Activated T-cell treated with anti-CD3 and anti-CD28 coated beads for 48 hours (primary cell): ENCODE measurements around the gene CD302.
"Not testable (repeated sequence)": the region's sequence is repeated elsewhere in the genome, so short reads cannot be mapped to it uniquely, and the experiment has no call there.

Source experiments
- DNase-seq: peaks from one replicate; pipeline ENCODE4 v3.0.0-alpha.2; 2020; ENCODE audit warnings: low read depth

Gene CD302

GRCh38 chr2:159793326-159793725, 4.7 kb downstream of the CD302 start:
- DNase-seq, result no peak

GRCh38 chr2:159792599-159792998, 5.4 kb downstream of the CD302 start:
- no peak for DNase-seq

- no peak for DNase-seq
These were observed 6.0 kb downstream of the CD302 start for GRCh38 chr2:159792036-159792435.

GRCh38 chr2:159790323-159790722, 7.7 kb downstream of the CD302 start:
- DNase-seq, result no peak

GRCh38 chr2:159788253-159788652, 9.8 kb downstream of the CD302 start:
- no peak for DNase-seq

- DNase-seq, result not testable (repeated sequence)
These were observed 10.4 kb downstream of the CD302 start for GRCh38 chr2:159787647-159788046.

- DNase-seq, result no peak
These were observed 11.1 kb downstream of the CD302 start for GRCh38 chr2:159786938-159787337.

GRCh38 chr2:159785195-159785594, 12.8 kb downstream of the CD302 start:
- no peak for DNase-seq

- not testable (repeated sequence) for DNase-seq
These were observed 13.3 kb downstream of the CD302 start for GRCh38 chr2:159784744-159785143.

GRCh38 chr2:159783556-159783955, 14.5 kb downstream of the CD302 start:
- DNase-seq, result no peak

GRCh38 chr2:159776321-159776720, 21.7 kb downstream of the CD302 start:
- no peak for DNase-seq

- DNase-seq, result no peak
These were observed 23.0 kb downstream of the CD302 start for GRCh38 chr2:159775021-159775420.

- DNase-seq, result no peak
These were observed 23.5 kb downstream of the CD302 start for GRCh38 chr2:159774370-159774990.

- no peak for DNase-seq
These were observed 24.1 kb downstream of the CD302 start for GRCh38 chr2:159773886-159774285.

GRCh38 chr2:159773426-159773825, 24.6 kb downstream of the CD302 start:
- no peak for DNase-seq

GRCh38 chr2:159769147-159769546, 28.9 kb downstream of the CD302 start:
- DNase-seq, result no peak

- no peak for DNase-seq
These were observed 35.9 kb downstream of the CD302 start for GRCh38 chr2:159762075-159762474.

GRCh38 chr2:159760326-159760725, 37.7 kb downstream of the CD302 start:
- no peak for DNase-seq

GRCh38 chr2:159759577-159759976, 38.4 kb downstream of the CD302 start:
- DNase-seq, result no peak

GRCh38 chr2:159758686-159759085, 39.3 kb downstream of the CD302 start:
- DNase-seq, result no peak

GRCh38 chr2:159758239-159758638, 39.8 kb downstream of the CD302 start:
- DNase-seq, result no peak

GRCh38 chr2:159755788-159756187, 42.2 kb downstream of the CD302 start:
- no peak for DNase-seq

GRCh38 chr2:159755014-159755413, 43.0 kb downstream of the CD302 start:
- DNase-seq, result no peak

GRCh38 chr2:159753797-159754196, 44.2 kb downstream of the CD302 start:
- DNase-seq, result no peak

GRCh38 chr2:159750873-159751272, 47.1 kb downstream of the CD302 start:
- no peak for DNase-seq
